ENCODE results near the gene NFAM1.

DNA sequence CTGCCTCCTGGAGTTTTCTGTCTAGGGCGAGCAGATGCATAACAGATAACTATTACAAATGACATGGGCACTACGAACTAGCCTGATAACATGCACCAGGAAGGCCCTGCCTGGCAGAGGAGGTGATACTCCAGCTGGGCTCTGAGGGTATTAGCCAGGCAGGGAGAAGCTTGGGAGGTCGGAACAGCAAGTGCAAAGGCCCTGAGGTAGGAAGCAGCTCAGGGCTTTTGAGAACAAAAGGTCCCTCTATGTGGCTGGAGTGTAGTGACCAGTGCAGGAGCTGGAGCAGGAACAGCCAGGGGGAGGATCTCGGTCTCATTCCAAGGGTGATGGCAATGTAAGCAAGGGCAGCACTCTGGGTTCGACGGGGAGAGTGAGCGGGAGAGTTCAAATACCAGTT is 100.1 kb downstream of the NFAM1 start:
- TF ChIP-seq, protein P1, sequence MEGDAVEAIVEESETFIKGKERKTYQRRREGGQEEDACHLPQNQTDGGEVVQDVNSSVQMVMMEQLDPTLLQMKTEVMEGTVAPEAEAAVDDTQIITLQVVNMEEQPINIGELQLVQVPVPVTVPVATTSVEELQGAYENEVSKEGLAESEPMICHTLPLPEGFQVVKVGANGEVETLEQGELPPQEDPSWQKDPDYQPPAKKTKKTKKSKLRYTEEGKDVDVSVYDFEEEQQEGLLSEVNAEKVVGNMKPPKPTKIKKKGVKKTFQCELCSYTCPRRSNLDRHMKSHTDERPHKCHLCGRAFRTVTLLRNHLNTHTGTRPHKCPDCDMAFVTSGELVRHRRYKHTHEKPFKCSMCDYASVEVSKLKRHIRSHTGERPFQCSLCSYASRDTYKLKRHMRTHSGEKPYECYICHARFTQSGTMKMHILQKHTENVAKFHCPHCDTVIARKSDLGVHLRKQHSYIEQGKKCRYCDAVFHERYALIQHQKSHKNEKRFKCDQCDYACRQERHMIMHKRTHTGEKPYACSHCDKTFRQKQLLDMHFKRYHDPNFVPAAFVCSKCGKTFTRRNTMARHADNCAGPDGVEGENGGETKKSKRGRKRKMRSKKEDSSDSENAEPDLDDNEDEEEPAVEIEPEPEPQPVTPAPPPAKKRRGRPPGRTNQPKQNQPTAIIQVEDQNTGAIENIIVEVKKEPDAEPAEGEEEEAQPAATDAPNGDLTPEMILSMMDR (IDR thresholded peaks at IDR 0.05 in 2 of 3, conservative IDR thresholded peaks at IDR 0.05 in 1 of 3; ENCODE audit: borderline replicate concordance in 1 of 3, insufficient read depth in 1 of 3, low read depth in 2 of 3, low read length in 2 of 3): no peak
- TF ChIP-seq TCF7L2 (IDR thresholded peaks at IDR 0.05; ENCODE audit: borderline replicate concordance, extremely low read depth, insufficient read depth, insufficient read length): no peak
- no peak for TF ChIP-seq POLR2A (IDR thresholded peaks at IDR 0.05; ENCODE audit: borderline replicate concordance, extremely low read depth, insufficient read depth, insufficient read length)
